ENCODE measurements around the gene MYL4.

MYL4 gene

GRCh38 chr17:47273245-47273644 is 64.1 kb downstream of the MYL4 start:
- no peak for DNase-seq (ENCODE audit: low read depth in 2 of 2)

All from activated CD8-positive, alpha-beta memory T cell treated with anti-CD3 and anti-CD28 coated beads for 4 hours (primary cell).